ENCODE measurements around the gene FAM20C. TPM values are rescaled to one million over a fixed set of nuclear protein-coding genes. Genes with fewer than 3 reads are reported as not detected.

FAM20C gene
- total and polyA plus RNA-seq, 2 donors (not counting 3 experiments of a cell fraction or from before 2014, with no cell fraction given) = 14.2 to 34.5 TPM

DNA sequence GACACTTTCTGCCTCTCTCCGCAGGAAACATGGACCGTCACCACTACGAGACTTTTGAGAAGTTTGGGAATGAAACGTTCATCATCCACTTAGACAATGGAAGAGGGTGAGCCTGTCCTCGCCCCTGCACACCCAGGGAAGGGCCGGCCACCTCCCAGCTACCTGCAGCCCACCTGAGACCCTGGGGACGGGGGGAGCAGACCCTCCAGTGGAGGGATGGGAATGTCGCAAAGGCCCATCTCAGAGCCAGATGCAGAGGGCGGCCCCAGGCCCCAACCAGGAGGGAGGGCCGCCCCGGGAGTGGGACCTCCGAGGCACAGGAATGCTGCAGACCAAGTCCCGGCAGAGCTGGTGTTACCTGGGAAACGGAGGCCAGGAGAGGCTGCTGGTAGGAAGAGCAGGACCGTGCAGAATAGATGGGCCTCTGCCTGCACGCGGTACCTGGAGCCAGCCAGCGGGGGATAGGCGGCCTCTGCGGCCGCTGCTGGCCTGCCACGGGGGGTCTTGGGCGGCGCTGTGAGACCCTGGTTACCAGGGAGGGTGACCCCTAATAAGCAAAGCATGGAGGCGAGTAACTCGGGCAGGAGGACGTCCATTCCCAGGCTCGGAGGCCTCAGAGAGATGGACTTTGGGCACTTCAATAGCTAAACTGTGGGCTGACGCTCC is 64.7 kb downstream of the FAM20C start:
- ChIA-PET POLR2A (no interaction called here), CTCF (no interaction called here)
- Histone ChIP-seq H3K4me1 (ENCODE audit: control insufficient read depth, extremely low read depth, insufficient read depth, low read length) (no peaks in the 10 kb centered on the region), H3K27ac (ENCODE audit: insufficient read depth, low read depth, low read length) (no peak overlapping the region), H3K9me3 (replicated peaks; ENCODE audit: control insufficient read depth, insufficient read depth, low read length) (no peaks in the 10 kb centered on the region), H3K9ac (replicated peaks; ENCODE audit: extremely low read depth, insufficient read depth, low read length) (no peak overlapping the region), H3K79me2 (ENCODE audit: control insufficient read depth, insufficient read depth, low read length) (no peaks in the 10 kb centered on the region), H2AFZ (ENCODE audit: low read depth, low read length) (no peak overlapping the region), H3K36me3 (ENCODE audit: control insufficient read depth in 2 of 2, extremely low read depth in 1 of 2, insufficient read depth in 2 of 2, low read length in 2 of 2) (peaks cover 0 to 11% of the 10 kb centered on the region in 2 experiments), H3K27me3 (ENCODE audit: control insufficient read depth in 2 of 2, insufficient read depth in 2 of 2, low read length in 2 of 2) (no peaks in the 10 kb centered on the region), H3K9me1 (replicated peaks; ENCODE audit: control insufficient read depth, extremely low read depth, insufficient read depth, low read length) (no peaks in the 10 kb centered on the region), H4K20me1 (replicated peaks; ENCODE audit: control insufficient read depth, extremely low read depth, insufficient read depth, low read length) (no peaks in the 10 kb centered on the region), H3K4me2 (ENCODE audit: insufficient read depth, low read length) (no peak overlapping the region), H3K4me3 (replicated peaks in 1 of 3; ENCODE audit: insufficient read depth in 1 of 3, low read depth in 1 of 3, low read length in 3 of 3) (no peak overlapping the region)
- intact Hi-C loops (cut with micrococcal nuclease) (no loop called here), dilution Hi-C loops (cut with MboI; ENCODE audit: extremely low pct_ligation_motif_present, low sequenced_read_pairs) (no loop called here)
- BruUV-seq (replicated peaks) = no TSS peak
- DNase-seq (ENCODE audit: low read depth, low spot score) (no peak), FAIRE-seq (no peak)
- TF ChIP-seq MYC (IDR thresholded peaks at IDR 0.05; ENCODE audit: low read depth, low read length) (no peak), FOS (IDR thresholded peaks at IDR 0.05; ENCODE audit: borderline replicate concordance, insufficient read depth, low read length) (no peak), POLR2A (IDR thresholded peaks at IDR 0.05; ENCODE audit: low read depth, low read length) (no peak), GATA2 (IDR thresholded peaks at IDR 0.05; ENCODE audit: insufficient read depth, insufficient read length, low read depth, low read length) (no peak), JUN (IDR thresholded peaks at IDR 0.05; ENCODE audit: borderline replicate concordance, insufficient read depth, insufficient read length, low read depth) (no peak), EZH2 (IDR thresholded peaks at IDR 0.05; ENCODE audit: borderline replicate concordance, low read depth, low read length, severe bottlenecking) (no peak), POLR2AphosphoS5 (IDR thresholded peaks at IDR 0.05; ENCODE audit: insufficient read depth, low read depth, low read length) (no peak)
- TF ChIP-seq, protein P1, sequence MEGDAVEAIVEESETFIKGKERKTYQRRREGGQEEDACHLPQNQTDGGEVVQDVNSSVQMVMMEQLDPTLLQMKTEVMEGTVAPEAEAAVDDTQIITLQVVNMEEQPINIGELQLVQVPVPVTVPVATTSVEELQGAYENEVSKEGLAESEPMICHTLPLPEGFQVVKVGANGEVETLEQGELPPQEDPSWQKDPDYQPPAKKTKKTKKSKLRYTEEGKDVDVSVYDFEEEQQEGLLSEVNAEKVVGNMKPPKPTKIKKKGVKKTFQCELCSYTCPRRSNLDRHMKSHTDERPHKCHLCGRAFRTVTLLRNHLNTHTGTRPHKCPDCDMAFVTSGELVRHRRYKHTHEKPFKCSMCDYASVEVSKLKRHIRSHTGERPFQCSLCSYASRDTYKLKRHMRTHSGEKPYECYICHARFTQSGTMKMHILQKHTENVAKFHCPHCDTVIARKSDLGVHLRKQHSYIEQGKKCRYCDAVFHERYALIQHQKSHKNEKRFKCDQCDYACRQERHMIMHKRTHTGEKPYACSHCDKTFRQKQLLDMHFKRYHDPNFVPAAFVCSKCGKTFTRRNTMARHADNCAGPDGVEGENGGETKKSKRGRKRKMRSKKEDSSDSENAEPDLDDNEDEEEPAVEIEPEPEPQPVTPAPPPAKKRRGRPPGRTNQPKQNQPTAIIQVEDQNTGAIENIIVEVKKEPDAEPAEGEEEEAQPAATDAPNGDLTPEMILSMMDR (IDR thresholded peaks at IDR 0.05; ENCODE audit: extremely low read depth in 1 of 2, insufficient read depth in 1 of 2, low read depth in 1 of 2, low read length in 2 of 2) = no peak
- TF ChIP-seq, protein P2, sequence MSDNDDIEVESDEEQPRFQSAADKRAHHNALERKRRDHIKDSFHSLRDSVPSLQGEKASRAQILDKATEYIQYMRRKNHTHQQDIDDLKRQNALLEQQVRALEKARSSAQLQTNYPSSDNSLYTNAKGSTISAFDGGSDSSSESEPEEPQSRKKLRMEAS (IDR thresholded peaks at IDR 0.05; ENCODE audit: insufficient read depth, insufficient read length) = no peak
